Hepatocyte (in vitro differentiated cells): Measurements from ENCODE around the gene CRISP3. TPM values are rescaled to one million over a fixed set of nuclear protein-coding genes. Genes with fewer than 3 reads are reported as not detected.

ENCODE experiments used
- DNase-seq: peaks from one replicate; pipeline ENCODE4 v3.0.0-alpha.2; 2016; ENCODE audit warnings: low spot score
- H2AFZ ChIP-seq: fragments of 200-600 bp; sonication (generic); 2 replicates; pipeline ENCODE4 v1.6.0; 2016; ENCODE audit warnings: antibody characterized with exemption, mild to moderate bottlenecking
- H3K27ac ChIP-seq: fragments of 200-600 bp; sonication (generic); 2 replicates; pipeline ENCODE4 v1.5.1; 2016; ENCODE audit warnings: mild to moderate bottlenecking
- H3K27me3 ChIP-seq: fragments of 200-600 bp; sonication (generic); 2 replicates; pipeline ENCODE4 v1.6.1; 2016
- H3K36me3 ChIP-seq: fragments of 200-600 bp; sonication (generic); replicated peaks from 2 replicates; pipeline ENCODE4 v1.5.1; 2016; ENCODE audit warnings: low read depth; ENCODE audit not compliant: insufficient read depth
- H3K4me1 ChIP-seq: fragments of 200-600 bp; sonication (generic); 2 replicates; pipeline ENCODE4 v1.5.1; 2016; ENCODE audit warnings: mild to moderate bottlenecking, moderate library complexity; ENCODE audit not compliant: insufficient read depth
- H3K4me2 ChIP-seq: fragments of 200-600 bp; sonication (generic); 2 replicates; pipeline ENCODE4 v1.6.0; 2016
- H3K4me3 ChIP-seq: fragments of 200-600 bp; sonication (generic); 2 replicates; pipeline ENCODE4 v1.5.1; 2016; ENCODE audit warnings: mild to moderate bottlenecking
- H3K79me2 ChIP-seq: fragments of 200-600 bp; sonication (generic); 2 replicates; pipeline ENCODE4 v1.6.0; 2017; ENCODE audit warnings: mild to moderate bottlenecking
- H3K9me2 ChIP-seq: fragments of 200-600 bp; sonication (generic); replicated peaks from 2 replicates; pipeline ENCODE4 v1.6.0; 2017; ENCODE audit warnings: mild to moderate bottlenecking; ENCODE audit not compliant: insufficient read depth
- H3K9me3 ChIP-seq: fragments of 200-600 bp; sonication (generic); 2 replicates; pipeline ENCODE4 v1.5.1; 2016; ENCODE audit warnings: low read depth, mild to moderate bottlenecking
- H4K20me1 ChIP-seq: fragments of 200-600 bp; sonication (generic); 2 replicates; pipeline ENCODE4 v1.6.0; 2016; ENCODE audit warnings: mild to moderate bottlenecking; ENCODE audit not compliant: insufficient read depth, poor library complexity, severe bottlenecking
- CTCF ChIP-seq: fragments of 200-600 bp; sonication (generic); IDR thresholded peaks from 2 replicates; pipeline ENCODE4 v1.5.1; 2016; ENCODE audit warnings: antibody characterized with exemption, mild to moderate bottlenecking; ENCODE audit not compliant: poor library complexity
- EZH2 ChIP-seq: fragments of 200-600 bp; sonication (generic); IDR thresholded peaks from 2 replicates; pipeline ENCODE4 v1.6.1; 2016; ENCODE audit warnings: antibody characterized with exemption, mild to moderate bottlenecking, borderline replicate concordance
- EZH2phosphoT487 ChIP-seq: fragments of 200-600 bp; sonication (generic); IDR thresholded peaks from one replicate; pipeline ENCODE4 v1.6.1; 2018; ENCODE audit warnings: antibody characterized with exemption, mild to moderate bottlenecking, low read depth, moderate library complexity; ENCODE audit not compliant: unreplicated experiment, severe bottlenecking
- WGBS: methylation state at CpG from one replicate; pipeline ENCODE4 v1.1.6; 2016; ENCODE audit warnings: low lambda C conversion rate; ENCODE audit errors: missing lambda C conversion rate; 5-methylcytosine and 5-hydroxymethylcytosine counted together
- polyA plus RNA-seq: library from polyadenylated mRNA; unstranded; fragments of >200 nt; fragmentation: Nextera tagmentation; extraction: Ambion mirVana; gene quantifications from 2 replicates; pipeline ENCODE4 v1.2.1, GENCODE V29; 2016
- total RNA-seq: library from RNA; depleted of rRNA; stranded (reverse); fragments of >200 nt; gene quantifications from 2 replicates; pipeline ENCODE4 v1.2.3, GENCODE V29; 2014

Gene CRISP3
- not detected in 2 replicates for total RNA-seq
- not detected in 2 replicates for polyA plus RNA-seq

- no peaks in the 10 kb centered on the region for H3K4me1 ChIP-seq
- no peaks in the 10 kb centered on the region for H3K27me3 ChIP-seq
- no peaks in the 10 kb centered on the region for H3K9me3 ChIP-seq
- WGBS = 46% methylated on average over 1 of the region's 1 CpG
- no peak for TF ChIP-seq EZH2phosphoT487
- no peaks in the 10 kb centered on the region for H3K9me2 ChIP-seq
- H4K20me1 ChIP-seq = no peaks in the 10 kb centered on the region
- no peak within 1 kb of the TSS for H3K27ac ChIP-seq
- H3K79me2 ChIP-seq = no peaks in the 10 kb centered on the region
- H3K36me3 ChIP-seq = no peaks in the 10 kb centered on the region
- H2AFZ ChIP-seq = no peak within 1 kb of the TSS
- no peak within 1 kb of the TSS for H3K4me2 ChIP-seq
- H3K4me3 ChIP-seq = no peak within 1 kb of the TSS
- DNase-seq = no peak
These were observed at the start of gene CRISP3 for GRCh38 chr6:49744259-49744658. CRISP3 (minus strand) TSS chr6:49744388; CDS start chr6:49744367, 21 bp downstream.

GRCh38 chr6:49790341-49790740, 46.2 kb upstream of the CRISP3 start:
- Histone ChIP-seq H3K4me2 (no peak overlapping the region), H3K36me3 (no peaks in the 10 kb centered on the region), H3K9me2 (no peaks in the 10 kb centered on the region), H3K27me3 (no peaks in the 10 kb centered on the region), H3K9me3 (no peaks in the 10 kb centered on the region), H2AFZ (no peak overlapping the region), H3K27ac (no peak overlapping the region), H3K4me1 (no peaks in the 10 kb centered on the region), H4K20me1 (no peaks in the 10 kb centered on the region), H3K79me2 (no peaks in the 10 kb centered on the region), H3K4me3 (no peak overlapping the region)
- no peak for DNase-seq
- TF ChIP-seq EZH2phosphoT487 = no peak
- no peak for TF ChIP-seq EZH2
- no peak for TF ChIP-seq CTCF
- 81% methylated on average over 2 of the region's 2 CpGs for WGBS

- no peaks in the 10 kb centered on the region for H4K20me1 ChIP-seq
- 86% methylated on average over 8 of the region's 8 CpGs for WGBS
- no peak for TF ChIP-seq EZH2
- TF ChIP-seq EZH2phosphoT487 = no peak
- no peak for TF ChIP-seq CTCF
These were observed 43.0 kb upstream of the CRISP3 start, which contains the start of gene PGK2 for GRCh38 chr6:49787176-49787575. PGK2 (minus strand) TSS chr6:49787285; CDS start chr6:49787187, 98 bp downstream.

GRCh38 chr6:49784272-49784671, 40.1 kb upstream of the CRISP3 start:
- no peak for TF ChIP-seq CTCF
- no peak for TF ChIP-seq EZH2phosphoT487
- no peak for TF ChIP-seq EZH2
- Histone ChIP-seq H3K79me2 (no peaks in the 10 kb centered on the region), H3K9me2 (no peaks in the 10 kb centered on the region), H3K27me3 (no peaks in the 10 kb centered on the region), H3K9me3 (no peaks in the 10 kb centered on the region), H3K4me1 (no peaks in the 10 kb centered on the region), H3K27ac (no peak overlapping the region), H3K4me3 (no peak overlapping the region), H2AFZ (no peak overlapping the region), H4K20me1 (no peaks in the 10 kb centered on the region), H3K36me3 (no peaks in the 10 kb centered on the region), H3K4me2 (no peak overlapping the region)
- DNase-seq = no peak

More at GRCh38 chr6:49787176-49787575, 43.0 kb upstream of the CRISP3 start, which contains the start of gene PGK2:
- no peaks in the 10 kb centered on the region for H3K9me3 ChIP-seq
- no peaks in the 10 kb centered on the region for H3K79me2 ChIP-seq
- no peak within 1 kb of the TSS for H2AFZ ChIP-seq
- no peak for DNase-seq
- H3K4me2 ChIP-seq = no peak within 1 kb of the TSS
- H3K4me1 ChIP-seq = no peaks in the 10 kb centered on the region
- no peaks in the 10 kb centered on the region for H3K27me3 ChIP-seq
- no peaks in the 10 kb centered on the region for H3K36me3 ChIP-seq
- no peaks in the 10 kb centered on the region for H3K9me2 ChIP-seq
- H3K4me3 ChIP-seq = no peak within 1 kb of the TSS
- H3K27ac ChIP-seq = no peak within 1 kb of the TSS
